Measurements from ENCODE around the gene GALNS.

Gene GALNS

GRCh38 chr16:88807626-88808453 lies 48.9 kb downstream of the GALNS start:
- POLR2A ChIA-PET: no interaction called here
- CTCF ChIA-PET: interaction anchor here (1.3 kb wide), 1 partner anchor 71 kb away, joined by 4 read pairs; no protein-coding TSS in a partner anchor
- no peak for TF ChIP-seq CTCF (IDR thresholded peaks at IDR 0.05; ENCODE audit: insufficient read depth, low read length, missing control alignments)
- no peak overlapping the region for H3K4me3 ChIP-seq (ENCODE audit: low read depth, low read length)
- no peak for DNase-seq (ENCODE audit: low read depth, low spot score)

- no peak overlapping the region for H3K4me3 ChIP-seq (ENCODE audit: low read depth, low read length)
- ChIA-PET CTCF (interaction anchor here (0.7 to 1.3 kb wide), 2 partner anchors 70 to 360 kb away, joined by 3 to 4 read pairs; no protein-coding TSS in a partner anchor), POLR2A (no interaction called here)
Observed at GRCh38 chr16:88807142-88807625, 49.6 kb downstream of the GALNS start.

GRCh38 chr16:88806491-88807111 lies 50.1 kb downstream of the GALNS start:
- ChIA-PET POLR2A (interaction anchor here (0.8 to 1.2 kb wide), 2 partner anchors 22 to 25 kb away, joined by 3 to 4 read pairs; partner anchors contain the start of gene PIEZO1), CTCF (interaction anchor here (0.7 to 1.3 kb wide), 2 partner anchors 70 to 360 kb away, joined by 3 to 4 read pairs; no protein-coding TSS in a partner anchor)
- no peak for DNase-seq (ENCODE audit: low read depth, low spot score)
- no peak for TF ChIP-seq CTCF (IDR thresholded peaks at IDR 0.05; ENCODE audit: insufficient read depth, low read length, missing control alignments)
- H3K4me3 ChIP-seq (ENCODE audit: low read depth, low read length): no peak overlapping the region

More at GRCh38 chr16:88807142-88807625, 49.6 kb downstream of the GALNS start:
- no peak for TF ChIP-seq CTCF (IDR thresholded peaks at IDR 0.05; ENCODE audit: insufficient read depth, low read length, missing control alignments)
- DNase-seq (ENCODE audit: low read depth, low spot score): no peak

GRCh38 chr16:88805887-88806393 lies 50.8 kb downstream of the GALNS start:
- ChIA-PET POLR2A (interaction anchor here (0.8 to 1.2 kb wide), 2 partner anchors 21 to 24 kb away, joined by 3 to 4 read pairs; partner anchors contain the start of gene PIEZO1), CTCF (no interaction called here)
- DNase-seq (ENCODE audit: low read depth, low spot score): no peak
- H3K4me3 ChIP-seq (ENCODE audit: low read depth, low read length): no peak overlapping the region
- TF ChIP-seq CTCF (IDR thresholded peaks at IDR 0.05; ENCODE audit: insufficient read depth, low read length, missing control alignments): no peak

GRCh38 chr16:88805340-88805715 lies 51.4 kb downstream of the GALNS start:
- H3K4me3 ChIP-seq (ENCODE audit: low read depth, low read length): no peak overlapping the region; the same call in 1 of the 2 replicates
- TF ChIP-seq CTCF (IDR thresholded peaks at IDR 0.05; ENCODE audit: insufficient read depth, low read length, missing control alignments): no peak
- POLR2A ChIA-PET: interaction anchor here (1.2 kb wide), 1 partner anchor 24 kb away, joined by 3 read pairs; no protein-coding TSS in a partner anchor

More at GRCh38 chr16:88805340-88805715, 51.4 kb downstream of the GALNS start:
- no peak for DNase-seq (ENCODE audit: low read depth, low spot score)
- CTCF ChIA-PET: interaction anchor here (1.7 kb wide), 1 partner anchor 62 kb away, joined by 4 read pairs; no protein-coding TSS in a partner anchor
